Nucleus accumbens (tissue), 56 donors: Measurements from ENCODE around the gene DPP7.

ENCODE experiments used
- DNase-seq, 56 donors: peaks; one replicate each; lab custom pipeline; 2025; lab: John Stamatoyannopoulos, UW

DPP7 gene

DNA sequence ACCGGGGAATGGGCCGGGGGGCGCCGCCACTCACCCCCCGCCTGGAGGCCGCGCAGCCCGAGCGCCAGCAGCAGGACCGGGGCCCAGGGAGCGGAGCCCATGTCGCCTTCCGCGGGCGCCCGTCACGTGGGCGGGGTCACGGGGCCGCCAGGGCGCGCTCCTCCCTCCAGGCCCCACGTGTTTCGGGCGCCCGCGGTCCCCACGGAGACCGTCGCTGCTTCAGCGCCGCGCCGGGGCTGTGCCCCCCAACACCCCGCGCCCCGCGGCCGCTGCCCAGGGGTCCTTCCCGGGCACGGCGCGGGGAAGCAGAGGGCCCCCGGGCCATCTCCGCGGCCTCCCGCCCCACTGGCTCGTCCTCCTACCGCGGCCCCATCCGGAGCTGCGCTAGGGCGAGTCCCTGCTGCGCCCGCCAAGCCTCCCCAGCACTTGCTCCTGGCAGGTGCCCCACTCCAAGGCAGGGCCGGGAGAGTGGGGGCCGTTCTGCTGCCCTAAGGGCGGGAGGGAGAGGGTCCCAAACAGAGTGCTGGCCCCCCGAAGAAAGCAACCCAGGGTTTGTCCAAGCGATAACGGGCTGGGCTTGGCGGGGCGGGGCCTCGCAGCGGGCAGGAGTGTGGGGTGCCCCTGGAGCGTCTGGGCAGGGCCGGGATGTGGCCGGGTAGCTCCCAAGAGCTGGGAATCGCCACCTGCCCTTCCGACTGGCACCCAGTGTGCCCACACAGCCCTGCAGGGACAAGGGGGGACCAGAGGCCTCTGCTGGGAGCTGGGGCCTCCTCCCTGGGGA lies at the start of gene DPP7:
DPP7 (minus strand) TSS at position 121 of the 781 bp plus-strand sequence; CDS start at position 101, 20 bp downstream.
- peak in 53 of 56 donors; percentile 22 to 87 (median 65) for DNase-seq

DNA sequence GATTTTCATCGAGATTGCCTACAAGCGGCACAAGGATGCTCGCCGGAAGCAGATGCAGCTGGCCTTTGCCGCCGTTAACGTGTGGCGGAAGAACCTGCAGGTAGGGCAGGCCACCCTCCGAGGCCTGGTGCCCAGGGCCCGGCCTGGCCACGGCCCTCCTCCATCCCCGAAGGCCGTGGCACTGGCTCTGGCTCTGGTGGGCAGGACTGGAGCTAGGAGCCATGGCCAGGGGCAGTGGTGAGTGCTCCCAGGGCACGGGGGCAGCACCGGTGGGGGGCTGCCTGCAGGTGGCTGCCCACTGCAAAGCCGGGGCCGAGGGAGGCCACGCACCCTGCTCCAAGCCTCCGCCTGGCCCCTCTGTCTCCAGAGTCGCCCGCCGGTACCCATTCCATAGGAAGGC lies 49.3 kb upstream of the DPP7 start:
- no peak for DNase-seq

DNA sequence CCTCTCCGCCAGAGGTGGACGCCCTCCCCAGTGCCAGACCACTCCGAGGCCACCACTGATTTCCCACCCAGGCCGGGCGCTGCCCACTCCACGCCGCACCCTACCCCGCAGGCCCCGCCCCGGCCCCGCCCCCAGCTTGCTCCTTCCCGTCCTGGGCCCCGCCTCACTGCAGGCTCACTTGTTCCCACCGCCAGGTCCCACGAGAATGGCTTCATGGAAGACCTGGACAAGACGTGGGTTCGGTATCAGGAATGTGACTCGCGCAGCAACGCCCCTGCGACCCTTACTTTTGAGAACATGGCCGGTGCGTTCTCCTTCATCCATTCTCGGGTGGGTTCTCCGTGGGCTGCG lies 48.8 kb upstream of the DPP7 start:
- DNase-seq, result no peak

DNA sequence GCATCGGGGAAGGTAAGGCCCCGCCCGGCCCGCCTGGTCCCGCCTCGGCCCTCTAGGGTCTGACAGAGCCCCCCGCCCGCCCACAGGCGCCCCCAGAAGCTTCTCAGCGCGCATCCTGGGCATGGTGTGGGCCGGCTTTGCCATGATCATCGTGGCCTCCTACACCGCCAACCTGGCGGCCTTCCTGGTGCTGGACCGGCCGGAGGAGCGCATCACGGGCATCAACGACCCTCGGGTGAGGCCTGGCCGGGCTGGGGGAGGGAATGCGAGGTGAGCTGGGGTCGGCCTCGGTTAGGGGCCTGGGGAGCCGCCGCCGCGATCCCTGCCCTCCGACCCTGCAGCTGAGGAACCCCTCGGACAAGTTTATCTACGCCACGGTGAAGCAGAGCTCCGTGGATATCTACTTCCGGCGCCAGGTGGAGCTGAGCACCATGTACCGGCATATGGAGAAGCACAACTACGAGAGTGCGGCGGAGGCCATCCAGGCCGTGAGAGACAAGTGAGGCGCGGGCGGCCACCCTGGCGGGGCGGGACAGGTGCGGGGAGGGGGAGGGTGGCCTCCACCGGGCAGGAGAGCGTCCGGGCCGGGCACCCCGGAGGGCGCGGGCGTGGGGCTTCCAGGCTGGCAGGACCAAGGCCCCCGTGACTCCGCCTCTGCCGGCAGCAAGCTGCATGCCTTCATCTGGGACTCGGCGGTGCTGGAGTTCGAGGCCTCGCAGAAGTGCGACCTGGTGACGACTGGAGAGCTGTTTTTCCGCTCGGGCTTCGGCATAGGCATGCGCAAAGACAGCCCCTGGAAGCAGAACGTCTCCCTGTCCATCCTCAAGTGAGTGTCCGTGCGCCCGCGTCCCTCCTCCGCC lies 48.2 kb upstream of the DPP7 start:
- no peak for DNase-seq

DNA sequence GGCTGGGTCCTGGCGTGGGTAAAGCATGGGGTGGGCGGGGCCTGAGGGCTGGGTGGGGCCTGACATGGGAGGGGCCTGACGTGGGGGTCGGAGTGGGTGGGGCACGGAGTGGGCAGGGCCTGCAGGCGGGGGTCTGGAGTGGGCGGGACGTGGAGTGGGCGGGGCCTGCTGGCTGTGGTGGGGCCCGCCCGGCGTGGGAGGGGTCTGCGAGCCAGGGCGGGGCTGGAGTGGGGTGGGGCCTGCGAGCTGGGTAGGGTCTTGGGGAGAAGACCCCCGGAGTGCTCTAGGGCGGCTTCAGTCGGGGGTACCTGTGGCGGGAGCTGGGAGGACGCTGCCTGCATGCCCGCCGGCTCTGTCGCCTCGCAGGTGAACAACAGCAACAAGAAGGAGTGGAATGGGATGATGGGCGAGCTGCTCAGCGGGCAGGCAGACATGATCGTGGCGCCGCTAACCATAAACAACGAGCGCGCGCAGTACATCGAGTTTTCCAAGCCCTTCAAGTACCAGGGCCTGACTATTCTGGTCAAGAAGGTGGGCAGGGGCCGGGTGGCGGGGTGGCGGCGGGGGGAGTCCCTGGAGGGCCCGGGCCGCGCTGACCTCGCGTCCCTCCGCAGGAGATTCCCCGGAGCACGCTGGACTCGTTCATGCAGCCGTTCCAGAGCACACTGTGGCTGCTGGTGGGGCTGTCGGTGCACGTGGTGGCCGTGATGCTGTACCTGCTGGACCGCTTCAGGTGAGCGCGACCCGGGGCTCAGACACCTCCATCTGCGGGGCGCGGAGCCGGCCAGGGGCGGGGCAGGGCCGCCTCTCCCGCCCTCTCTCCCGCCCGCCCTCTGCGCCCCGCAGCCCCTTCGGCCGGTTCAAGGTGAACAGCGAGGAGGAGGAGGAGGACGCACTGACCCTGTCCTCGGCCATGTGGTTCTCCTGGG lies 47.3 kb upstream of the DPP7 start:
- peak in 2 of 56 donors; percentile 23 to 28 for DNase-seq

DNA sequence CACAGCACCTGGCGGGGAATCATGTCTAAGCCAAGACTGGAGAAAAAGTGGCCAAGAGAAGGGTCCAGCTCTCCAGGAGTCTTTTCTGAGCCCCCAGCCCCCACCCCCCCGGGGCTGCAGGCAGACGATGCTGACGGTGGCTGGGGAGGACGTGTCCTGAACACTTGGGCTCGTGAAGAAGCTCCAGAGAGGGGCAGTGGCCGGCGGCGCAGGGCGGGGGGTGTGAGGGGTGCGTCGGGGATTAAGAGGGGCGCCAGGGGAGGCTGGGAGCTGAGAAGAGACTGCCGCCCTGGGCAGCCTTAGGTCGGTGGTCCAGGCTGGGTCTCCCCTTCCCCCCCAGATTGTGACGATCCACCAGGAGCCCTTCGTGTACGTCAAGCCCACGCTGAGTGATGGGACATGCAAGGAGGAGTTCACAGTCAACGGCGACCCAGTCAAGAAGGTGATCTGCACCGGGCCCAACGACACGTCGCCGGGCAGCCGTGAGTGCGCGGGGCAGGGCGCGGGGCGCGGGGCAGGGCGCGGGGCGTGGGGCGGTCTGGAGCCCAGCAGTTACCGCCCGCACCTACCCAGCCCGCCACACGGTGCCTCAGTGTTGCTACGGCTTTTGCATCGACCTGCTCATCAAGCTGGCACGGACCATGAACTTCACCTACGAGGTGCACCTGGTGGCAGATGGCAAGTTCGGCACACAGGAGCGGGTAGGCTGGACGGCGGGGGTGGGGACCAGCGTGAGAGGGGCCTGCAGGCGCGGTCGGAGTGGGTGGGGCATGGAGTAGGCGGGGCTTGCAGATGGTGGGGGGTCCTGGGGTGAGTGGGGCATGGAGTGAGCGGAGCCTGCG lies 46.4 kb upstream of the DPP7 start:
- no peak for DNase-seq

DNA sequence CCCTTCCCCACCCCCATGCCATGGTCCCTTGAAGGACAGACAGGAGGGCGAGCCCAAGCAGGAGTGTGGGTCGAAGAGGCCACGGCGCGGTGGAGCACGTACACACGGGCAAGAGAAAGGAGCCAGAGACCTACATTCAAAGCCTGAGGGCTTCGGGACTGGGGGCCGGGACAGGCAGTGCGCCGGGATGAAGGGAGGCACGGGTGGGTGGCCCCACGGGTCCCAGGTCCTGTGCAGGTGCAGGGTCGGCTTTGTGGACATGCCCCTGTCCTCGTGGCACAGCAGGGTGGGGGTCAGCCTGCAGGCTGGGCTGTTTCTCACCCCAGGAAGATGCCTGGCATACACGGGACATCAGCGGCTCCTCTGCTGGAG lies 45.5 kb upstream of the DPP7 start:
- DNase-seq, result no peak

DNA sequence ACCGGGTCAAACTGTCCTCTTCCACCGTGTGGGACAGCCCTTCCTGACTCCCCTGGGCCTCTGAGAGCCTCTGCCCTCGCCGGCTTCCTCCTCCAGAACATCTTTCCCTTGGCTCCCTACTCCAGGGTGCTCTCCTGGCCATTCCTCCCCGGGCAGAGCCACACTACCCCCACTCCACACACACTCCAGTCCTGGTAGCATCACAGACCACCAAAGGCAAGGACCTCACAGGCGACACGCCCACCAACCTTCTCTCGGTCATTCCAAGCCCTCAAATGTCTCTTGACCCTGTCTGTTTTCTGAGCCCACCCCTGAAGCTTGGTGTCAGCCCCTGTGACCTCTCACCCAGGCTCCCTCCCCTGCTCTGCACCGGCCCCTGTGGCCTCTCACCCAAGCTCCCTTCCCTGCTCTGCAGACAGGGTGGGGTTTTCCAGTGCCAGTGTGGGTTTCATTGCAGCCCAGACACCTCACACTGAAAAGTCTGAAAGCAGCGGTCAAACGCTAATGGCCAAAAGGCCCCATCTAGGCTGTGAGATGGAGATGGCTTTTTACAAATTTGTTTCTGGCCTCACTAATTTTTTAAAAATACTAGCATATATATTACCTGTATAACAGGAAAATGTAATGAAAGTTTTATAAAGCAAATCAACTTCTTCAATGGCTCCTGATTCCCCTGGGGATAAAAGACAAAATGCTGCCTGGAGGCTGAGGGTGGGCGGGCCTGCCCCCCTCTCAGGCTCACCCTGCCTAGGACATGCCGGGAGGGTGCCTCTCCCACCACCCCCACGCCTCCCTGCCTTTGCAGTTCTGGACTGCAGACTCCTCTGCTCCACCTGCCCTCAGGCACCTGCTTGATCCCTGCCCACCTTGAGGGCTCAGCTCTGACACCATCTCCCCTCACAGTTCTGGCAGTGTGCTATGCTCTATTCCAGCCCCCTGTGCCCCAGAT lies 44.8 kb upstream of the DPP7 start:
- no peak for DNase-seq

DNA sequence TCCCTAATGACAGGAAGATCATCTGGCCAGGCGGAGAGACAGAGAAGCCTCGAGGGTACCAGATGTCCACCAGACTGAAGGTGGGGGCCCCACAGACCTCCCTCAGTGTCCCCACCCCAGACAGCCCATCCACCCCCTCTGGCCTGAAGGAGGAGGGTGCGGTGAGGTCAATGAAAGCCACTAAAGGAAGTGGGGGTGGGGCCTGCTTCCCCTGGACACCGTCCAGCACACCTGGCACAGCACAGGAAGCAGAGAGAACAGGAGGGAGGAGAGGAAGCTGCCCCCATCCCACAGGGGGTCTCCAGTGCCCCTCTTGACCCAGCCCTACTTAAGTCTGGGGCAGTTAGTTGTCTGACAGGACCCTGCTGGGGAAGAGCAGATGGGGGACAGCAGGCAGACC lies 44.1 kb upstream of the DPP7 start:
- DNase-seq, result no peak

DNA sequence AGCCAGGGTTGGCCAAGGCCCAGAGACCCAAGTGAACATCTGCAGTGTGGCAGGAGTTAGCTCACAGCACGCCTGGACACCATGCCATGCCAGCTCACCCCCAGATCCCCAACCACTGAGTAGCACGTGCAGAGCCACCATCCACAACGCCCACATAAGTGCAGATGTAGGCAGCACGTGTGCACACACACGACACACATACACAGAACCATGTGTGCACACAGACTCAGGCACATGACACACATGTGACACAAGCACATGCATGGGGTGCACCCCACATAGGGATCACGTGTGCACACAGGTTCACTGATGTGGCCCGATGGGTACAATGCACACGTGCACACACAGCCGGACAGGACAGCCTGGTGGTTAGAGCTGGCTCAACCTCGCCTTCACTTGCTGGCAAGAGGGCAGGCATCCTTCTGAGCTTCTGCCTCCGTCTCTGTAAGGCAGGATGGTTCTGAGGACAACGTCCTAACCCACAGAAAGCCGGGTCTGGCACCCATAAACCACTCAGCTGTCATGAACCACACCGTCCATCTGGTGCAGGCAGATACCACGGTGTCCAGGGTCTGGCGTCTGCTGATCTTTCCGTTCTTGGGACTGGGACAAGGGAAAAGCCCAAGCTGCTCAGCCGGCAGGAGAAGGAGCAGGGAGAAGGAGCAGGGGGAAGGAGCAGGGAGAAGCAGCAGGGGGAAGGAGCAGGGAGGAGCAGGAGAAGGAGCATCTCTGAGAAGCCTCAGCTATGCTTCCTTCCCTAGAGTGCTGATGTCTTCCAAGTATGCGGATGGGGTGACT lies 43.3 kb upstream of the DPP7 start:
- no peak for DNase-seq

DNA sequence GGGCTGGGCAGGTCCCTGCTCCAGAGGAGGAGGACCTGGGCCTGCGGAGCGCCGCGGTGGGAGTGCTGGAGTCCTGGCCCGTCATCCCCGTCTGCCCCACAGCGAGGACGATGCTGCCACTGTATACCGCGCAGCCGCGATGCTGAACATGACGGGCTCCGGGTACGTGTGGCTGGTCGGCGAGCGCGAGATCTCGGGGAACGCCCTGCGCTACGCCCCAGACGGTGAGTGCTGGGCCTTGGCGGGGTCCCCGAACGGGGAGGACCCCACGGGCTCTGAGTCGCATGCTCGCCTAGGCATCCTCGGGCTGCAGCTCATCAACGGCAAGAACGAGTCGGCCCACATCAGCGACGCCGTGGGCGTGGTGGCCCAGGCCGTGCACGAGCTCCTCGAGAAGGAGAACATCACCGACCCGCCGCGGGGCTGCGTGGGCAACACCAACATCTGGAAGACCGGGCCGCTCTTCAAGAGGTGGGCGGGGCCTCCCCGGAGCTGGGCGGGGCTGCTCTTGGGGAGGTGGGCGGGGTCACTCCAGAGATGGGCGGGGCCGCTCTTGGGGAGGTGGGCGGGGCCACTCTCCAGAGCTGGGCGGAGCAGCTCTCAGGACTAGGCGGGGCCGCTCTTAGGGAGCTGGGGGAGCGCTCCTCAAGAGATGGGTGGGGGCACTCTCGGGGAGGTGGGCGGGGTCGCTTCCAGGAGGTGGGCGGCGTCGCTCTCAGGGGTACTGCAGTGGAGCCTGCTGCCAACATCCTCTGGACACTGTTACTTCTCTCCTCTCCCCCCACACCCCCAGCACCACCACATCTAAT lies 42.2 kb upstream of the DPP7 start:
- DNase-seq, result peak in 32 of 56 donors; percentile 18 to 78 (median 42)

DNA sequence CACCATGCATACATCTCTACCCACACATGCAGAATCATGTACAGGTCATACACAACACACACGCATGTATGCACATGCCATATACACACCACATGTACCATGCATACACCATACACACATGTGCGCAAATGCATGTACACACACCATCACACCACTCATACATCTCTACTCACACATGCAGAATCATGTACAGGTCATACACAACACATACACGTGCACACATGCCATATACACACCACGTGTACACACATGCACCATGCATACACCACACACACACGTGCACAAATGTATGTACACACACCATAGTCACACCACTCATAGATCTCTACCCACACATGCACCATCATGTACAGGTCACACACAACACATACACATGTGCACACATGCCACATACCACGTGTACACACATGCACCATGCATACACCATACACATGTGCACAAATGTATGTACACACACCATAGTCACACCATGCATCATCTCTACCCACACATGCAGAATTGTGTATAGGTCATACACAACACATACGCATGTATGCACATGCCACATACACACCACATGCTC lies 38.4 kb upstream of the DPP7 start:
- no peak for DNase-seq

DNA sequence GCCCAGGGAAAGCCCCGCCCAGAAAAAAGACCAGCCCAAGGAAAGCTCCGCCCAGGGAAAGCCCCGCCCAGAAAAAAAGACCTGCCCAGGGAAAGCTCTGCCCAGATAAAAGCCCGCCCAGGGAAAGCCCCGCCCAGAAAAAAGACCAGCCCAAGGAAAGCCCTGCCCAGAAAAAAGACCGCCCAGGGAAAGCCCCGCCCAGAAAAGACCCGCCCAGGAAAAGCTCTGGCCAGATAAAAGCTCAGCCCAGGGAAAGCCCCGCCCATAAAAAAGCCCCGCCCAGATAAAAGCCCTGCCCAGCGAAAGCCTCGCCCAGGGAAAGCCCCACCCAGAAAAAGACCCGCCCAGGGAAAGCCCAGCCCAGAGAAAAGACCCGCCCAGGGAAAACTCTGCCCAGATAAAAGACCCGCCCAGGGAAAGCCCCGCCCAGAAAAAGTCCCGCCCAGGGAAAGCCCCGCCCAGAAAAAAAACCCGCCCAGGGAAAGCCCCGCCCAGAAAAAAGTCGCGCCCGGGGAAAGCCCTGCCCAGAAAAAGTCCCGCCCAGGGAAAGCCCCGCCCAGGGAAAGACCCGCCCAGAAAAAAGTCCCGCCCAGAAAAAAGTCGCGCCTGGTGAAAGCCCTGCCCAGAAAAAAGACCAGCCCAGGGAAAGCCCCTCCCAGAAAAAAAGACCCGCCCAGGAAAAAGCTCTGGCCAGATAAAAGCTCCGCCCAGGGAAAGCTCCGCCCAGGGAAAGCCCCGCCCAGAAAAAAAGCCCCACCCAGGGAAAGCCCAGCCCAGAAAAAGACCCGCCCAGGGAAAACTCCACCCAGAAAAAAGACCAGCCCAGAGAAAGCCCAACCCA lies 36.3 kb upstream of the DPP7 start:
- peak in 2 of 56 donors; percentile 44 to 68 for DNase-seq

DNA sequence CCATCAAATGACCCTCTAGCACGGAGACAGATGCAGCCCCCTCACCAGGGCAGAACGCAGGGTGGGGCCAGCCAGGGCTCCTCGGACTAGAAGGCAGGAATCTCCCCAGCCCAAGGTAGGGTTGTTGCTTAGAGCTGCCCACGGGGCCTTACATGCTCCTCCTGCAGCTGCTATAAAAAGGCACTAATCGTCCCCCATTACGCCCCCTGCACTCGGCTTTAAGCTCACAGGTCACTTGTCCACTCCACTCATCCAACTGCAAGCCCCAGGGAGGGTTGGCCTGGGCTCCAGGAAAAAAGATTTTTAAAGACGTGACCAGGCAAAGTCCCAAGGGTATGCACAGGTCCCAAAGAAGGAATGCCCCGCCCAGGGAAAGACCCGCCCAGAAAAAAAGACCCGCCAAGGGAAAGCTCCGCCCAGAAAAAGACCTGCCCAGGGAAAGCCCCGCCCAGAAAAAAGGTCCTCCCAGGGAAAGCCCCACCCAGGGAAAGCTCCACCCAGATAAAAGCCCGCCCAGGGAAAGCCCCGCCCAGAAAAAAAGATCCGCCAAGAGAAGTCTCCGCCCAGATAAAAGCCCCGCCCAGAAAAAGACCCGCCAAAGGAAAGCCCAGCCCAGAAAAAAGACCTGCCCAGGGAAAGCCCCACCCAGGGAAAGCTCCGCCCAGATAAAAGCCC lies 35.5 kb upstream of the DPP7 start:
- no peak for DNase-seq

DNA sequence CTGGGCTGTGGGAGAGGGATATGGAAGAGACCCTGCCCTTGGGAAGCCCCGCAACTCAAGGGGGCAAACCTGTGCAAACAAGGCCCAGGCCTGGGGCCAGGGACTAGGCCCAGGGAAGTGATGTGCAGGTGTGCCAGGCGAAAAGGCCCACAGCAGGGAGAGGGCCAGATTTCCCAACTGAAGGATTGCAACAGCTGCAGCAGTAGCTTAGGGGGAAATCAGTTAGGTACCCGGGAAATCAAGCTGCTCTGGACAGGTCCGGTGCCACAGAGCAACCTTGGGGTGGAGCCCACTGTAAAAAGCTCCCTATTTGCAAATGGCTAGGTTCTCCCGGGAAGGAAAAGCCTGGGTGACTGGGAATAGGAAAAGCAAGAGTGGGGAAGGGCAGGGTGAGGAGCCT lies 34.8 kb upstream of the DPP7 start:
- DNase-seq, result no peak
